ENCODE results near the gene MR1. TPM values are rescaled to one million over a fixed set of nuclear protein-coding genes. Genes with fewer than 3 reads are reported as not detected.
"Not testable (repeated sequence)": the region's sequence is repeated elsewhere in the genome, so short reads cannot be mapped to it uniquely, and the experiment has no call there.

MR1 gene
- total RNA-seq, 6 experiments from 2014 or later, result 5.6 to 11.6 (median 6.6) TPM

GRCh38 chr1:181033128-181033798 is 520 bp upstream of the MR1 start:
- Histone ChIP-seq H3K27me3 (no peaks in the 10 kb centered on the region), H3K36me3 (no peaks in the 10 kb centered on the region), H3K4me3 (peak overlapping the region; percentile 38 to 58 (median 51)), H3K27ac (peak overlapping the region; percentile 84 to 88 (median 86)), H3K4me1 (peaks cover 0 to 15% (median 5%) of the 10 kb centered on the region in 4 donors), H3K9me3 (no peaks in the 10 kb centered on the region)
- intact Hi-C loops (cut with DNase I), result no loop called here
- 35% methylated on average over 2 of the region's 2 CpGs for WGBS (ENCODE audit: insufficient coverage, low coverage, low lambda C conversion rate, missing lambda C conversion rate)
- ATAC-seq, result peak; percentile 62 to 75 (median 71)
- no peak for TF ChIP-seq POLR2A (IDR thresholded peaks at IDR 0.05)
- peak in 1 of 3 donors; percentile 48 for DNase-seq

- ATAC-seq, result not testable (repeated sequence)
These were observed 1.4 kb downstream of the MR1 start for GRCh38 chr1:181035210-181035609.

GRCh38 chr1:181036107-181036836 is 2.5 kb downstream of the MR1 start:
- Histone ChIP-seq H3K4me1 (peaks cover 0 to 26% (median 7%) of the 10 kb centered on the region in 4 donors), H3K9me3 (no peaks in the 10 kb centered on the region), H3K36me3 (no peaks in the 10 kb centered on the region), H3K27me3 (no peaks in the 10 kb centered on the region), H3K4me3 (no peak overlapping the region), H3K27ac (no peak overlapping the region)
- intact Hi-C loops (cut with DNase I), result no loop called here
- ATAC-seq (peak in 1 of 4 donors; percentile 12), DNase-seq (no peak)
- WGBS (ENCODE audit: insufficient coverage, low coverage, low lambda C conversion rate, missing lambda C conversion rate), result 78% methylated on average over 4 of the region's 4 CpGs
- TF ChIP-seq POLR2A (IDR thresholded peaks at IDR 0.05) (no peak), CTCF (IDR thresholded peaks at IDR 0.05) (no peak)

More at GRCh38 chr1:181035210-181035609, 1.4 kb downstream of the MR1 start:
- intact Hi-C loops (cut with DNase I); H3K36me3 ChIP-seq; DNase-seq; H3K4me3 ChIP-seq; H3K27me3 ChIP-seq; H3K9me3 ChIP-seq; H3K27ac ChIP-seq: not testable (repeated sequence)
- peaks cover 0 to 16% (median 5%) of the 10 kb centered on the region in 4 donors for H3K4me1 ChIP-seq
- WGBS (ENCODE audit: insufficient coverage, low coverage, low lambda C conversion rate, missing lambda C conversion rate), result 93% methylated on average over 4 of the region's 4 CpGs

- no peaks in the 10 kb centered on the region for H3K27me3 ChIP-seq
- intact Hi-C loops (cut with DNase I), result no loop called here
- DNase-seq (no peak), ATAC-seq (no peak)
- TF ChIP-seq POLR2A (IDR thresholded peaks at IDR 0.05) (no peak), CTCF (IDR thresholded peaks at IDR 0.05) (no peak)
- H3K9me3 ChIP-seq, result no peaks in the 10 kb centered on the region
- no peak overlapping the region for H3K27ac ChIP-seq
- peaks cover 0 to 28% (median 7%) of the 10 kb centered on the region in 4 donors for H3K4me1 ChIP-seq
- WGBS (ENCODE audit: insufficient coverage, low coverage, low lambda C conversion rate, missing lambda C conversion rate), result 65% methylated on average over 2 of the region's 2 CpGs
- no peak overlapping the region for H3K4me3 ChIP-seq
- H3K36me3 ChIP-seq, result no peaks in the 10 kb centered on the region
These were observed 3.6 kb downstream of the MR1 start for GRCh38 chr1:181037386-181037785.

GRCh38 chr1:181038399-181038873 is 4.7 kb downstream of the MR1 start:
- no peaks in the 10 kb centered on the region for H3K27me3 ChIP-seq
- H3K4me3 ChIP-seq, result no peak overlapping the region
- peaks cover 0 to 30% (median 9%) of the 10 kb centered on the region in 4 donors for H3K4me1 ChIP-seq
- H3K36me3 ChIP-seq, result no peaks in the 10 kb centered on the region
- peak in 2 of 3 donors; percentile 60 to 66 for DNase-seq
- peak; percentile 57 to 76 (median 75) for ATAC-seq
- intact Hi-C loops (cut with DNase I), result no loop called here
- 83% methylated on average over 5 of the region's 5 CpGs for WGBS (ENCODE audit: insufficient coverage, low coverage, low lambda C conversion rate, missing lambda C conversion rate)
- H3K27ac ChIP-seq, result no peak overlapping the region
- TF ChIP-seq POLR2A (IDR thresholded peaks at IDR 0.05) (no peak), CTCF (IDR thresholded peaks at IDR 0.05) (peak; percentile 66 to 79 (median 72))
- no peaks in the 10 kb centered on the region for H3K9me3 ChIP-seq
